IMR-90 (cell line): ENCODE results near the gene C10orf67. TPM values are rescaled to one million over a fixed set of nuclear protein-coding genes. Genes with fewer than 3 reads are reported as not detected.

Experiments used
- ATAC-seq: fragments of 200-7000 bp; cut with Tn5 transposase; 2 replicates; pipeline ENCODE4 v1.9.1; 2020; ENCODE audit warnings: low read depth, mild to moderate bottlenecking, moderate library complexity
- BruUV-seq: library from RNA; stranded (reverse); fragments of 400-500 nt; replicated peaks from 2 replicates; lab custom pipeline; 2021; lab: Mats Ljungman, UMichigan
- CTCF ChIA-PET: fragments of 300-600 bp; formaldehyde crosslinking; extraction: SDS; loops from one replicate; lab custom pipeline; 2021; ENCODE audit warnings: antibody characterized with exemption; lab: Yijun Ruan, JAX
- POLR2A ChIA-PET: fragments of 300-600 bp; sonication (Branson Sonifier 250); formaldehyde crosslinking; loops from one replicate; lab custom pipeline; 2022; ENCODE audit warnings: antibody characterized with exemption; ENCODE audit not compliant: unreplicated experiment; lab: Charles Lee
- DNase-seq: peaks from one replicate; pipeline ENCODE4 v3.0.0; 2013
- H2AFZ ChIP-seq: replicated peaks from 2 replicates; pipeline ENCODE3; 2013; ENCODE audit warnings: low read length, mild to moderate bottlenecking; ENCODE audit not compliant: poor library complexity
- H2AK5ac ChIP-seq: 2 replicates; pipeline ENCODE4 v1.6.1; 2013; ENCODE audit warnings: low read depth, low read length, inconsistent platforms
- H2AK9ac ChIP-seq: replicated peaks from 2 replicates; pipeline ENCODE3; 2013; ENCODE audit warnings: mild to moderate bottlenecking, low read depth, low read length, moderate library complexity; ENCODE audit not compliant: poor library complexity
- H2BK120ac ChIP-seq: 2 replicates; pipeline ENCODE4 v1.6.1; 2013; ENCODE audit warnings: low read depth, low read length, inconsistent platforms
- H2BK15ac ChIP-seq: 3 replicates; pipeline ENCODE4 v1.6.1; 2013; ENCODE audit warnings: low read depth, low read length, inconsistent platforms
- H2BK20ac ChIP-seq: 2 replicates; pipeline ENCODE4 v1.6.1; 2013; ENCODE audit warnings: low read depth, mild to moderate bottlenecking, inconsistent platforms, low read length, moderate library complexity
- H2BK5ac ChIP-seq: 2 replicates; pipeline ENCODE4 v1.6.1; 2013; ENCODE audit warnings: mild to moderate bottlenecking, low read depth, low read length, inconsistent platforms; ENCODE audit not compliant: poor library complexity, severe bottlenecking
- H3K14ac ChIP-seq: replicated peaks from 2 replicates; pipeline ENCODE4 v1.6.1; 2013; ENCODE audit warnings: low read depth, low read length, inconsistent platforms
- H3K18ac ChIP-seq: 2 replicates; pipeline ENCODE4 v1.6.1; 2013; ENCODE audit warnings: low read depth, low read length, control low read depth
- H3K23ac ChIP-seq: 2 replicates; pipeline ENCODE4 v1.6.1; 2013; ENCODE audit warnings: low read depth, low read length, inconsistent platforms
- H3K27ac ChIP-seq: 2 replicates; pipeline ENCODE4 v1.5.1; 2013; ENCODE audit warnings: mild to moderate bottlenecking, control low read depth, low read length; ENCODE audit not compliant: insufficient read depth
- H3K27me3 ChIP-seq: 2 replicates; pipeline ENCODE4 v1.6.1; 2013; ENCODE audit warnings: low read length; ENCODE audit not compliant: control insufficient read depth, insufficient read depth
- H3K36me3 ChIP-seq: 2 replicates; pipeline ENCODE4 v1.6.1; 2013; ENCODE audit warnings: low read length, mixed read lengths; ENCODE audit not compliant: control insufficient read depth, insufficient read depth
- H3K4ac ChIP-seq: 2 replicates; pipeline ENCODE4 v1.6.1; 2013; ENCODE audit warnings: low read depth, low read length, inconsistent platforms
- H3K4me1 ChIP-seq: 2 replicates; pipeline ENCODE4 v1.6.1; 2013; ENCODE audit warnings: low read length, mixed read lengths; ENCODE audit not compliant: control insufficient read depth, insufficient read depth
- H3K4me2 ChIP-seq: 2 replicates; pipeline ENCODE4 v1.6.1; 2013; ENCODE audit warnings: low read depth, mild to moderate bottlenecking, control low read depth, low read length, moderate library complexity
- H3K4me3 ChIP-seq: 2 replicates; pipeline ENCODE4 v1.5.1; 2013; ENCODE audit warnings: low read depth, mild to moderate bottlenecking, control low read depth, low read length, moderate library complexity; ENCODE audit not compliant: insufficient read depth
- H3K56ac ChIP-seq: 2 replicates; pipeline ENCODE4 v1.6.1; 2013; ENCODE audit warnings: low read length, inconsistent platforms; ENCODE audit not compliant: insufficient read depth; ENCODE audit errors: extremely low read depth
- H3K79me1 ChIP-seq, 2 experiments: 2 replicates each; pipeline ENCODE4 v1.6.1; 2013; ENCODE audit warnings: low read length in 2 of 2, inconsistent platforms in 1 of 2, low read depth in 1 of 2
- H3K9ac ChIP-seq: 2 replicates; pipeline ENCODE4 v1.6.1; 2013; ENCODE audit warnings: low read depth, low read length, control low read depth
- H3K9me1 ChIP-seq: 2 replicates; pipeline ENCODE4 v1.6.1; 2013; ENCODE audit warnings: low read length, inconsistent platforms; ENCODE audit not compliant: insufficient read depth
- H3K9me3 ChIP-seq: 2 replicates; pipeline ENCODE4 v1.6.1; 2013; ENCODE audit warnings: low read length; ENCODE audit not compliant: control insufficient read depth, insufficient read depth
- H4K20me1 ChIP-seq: 2 replicates; pipeline ENCODE4 v1.6.1; 2013; ENCODE audit warnings: low read length, inconsistent platforms; ENCODE audit not compliant: insufficient read depth
- H4K5ac ChIP-seq: 2 replicates; pipeline ENCODE4 v1.6.1; 2013; ENCODE audit warnings: mild to moderate bottlenecking, low read depth, low read length, control low read depth
- H4K8ac ChIP-seq, 2 experiments: 2 replicates each; pipeline ENCODE4 v1.6.1; 2013; ENCODE audit warnings: low read depth in 2 of 2, low read length in 2 of 2, control low read depth in 1 of 2, inconsistent platforms in 1 of 2
- H4K91ac ChIP-seq: 2 replicates; pipeline ENCODE4 v1.6.1; 2013; ENCODE audit warnings: low read depth, low read length, inconsistent platforms; ENCODE audit not compliant: insufficient read depth
- BHLHE40 ChIP-seq: fragments of 150-350 bp; IDR thresholded peaks from 2 replicates; pipeline ENCODE4 v1.6.1; 2016; ENCODE audit warnings: mild to moderate bottlenecking, low read depth, low read length
- MAFK ChIP-seq: IDR thresholded peaks from 2 replicates; pipeline ENCODE4 v1.6.1; 2012; ENCODE audit warnings: low read depth, low read length, improper control_type of control experiment
- MAZ ChIP-seq: IDR thresholded peaks from 2 replicates; pipeline ENCODE4 v1.6.1; 2012; ENCODE audit warnings: low read depth, mild to moderate bottlenecking, low read length, improper control_type of control experiment, moderate library complexity, borderline replicate concordance
- NFE2L2 ChIP-seq: fragments of 150-350 bp; IDR thresholded peaks from 2 replicates; pipeline ENCODE4 v1.6.1; 2016; ENCODE audit warnings: low read depth, mild to moderate bottlenecking, low read length
- USF2 ChIP-seq: fragments of 150-350 bp; IDR thresholded peaks from 2 replicates; pipeline ENCODE4 v1.6.1; 2017; ENCODE audit warnings: mild to moderate bottlenecking, antibody characterized with exemption, low read length, low read depth
- WGBS, 2 experiments: methylation state at CpG; one replicate each; pipeline versions ENCODE4 v1.1.5 to v1.1.7; 2013; ENCODE audit warnings: missing lambda C conversion rate in 2 of 2; ENCODE audit not compliant: insufficient read length in 1 of 2; ENCODE audit errors: extremely low coverage in 2 of 2; 5-methylcytosine and 5-hydroxymethylcytosine counted together
- dilution Hi-C: fragments of 300-500 bp; cut with HindIII; formaldehyde crosslinking; loops from one replicate; pipeline ENCODE4 v1.14.3; 2018; ENCODE audit warnings: low sequenced_read_pairs; ENCODE audit not compliant: unreplicated experiment
- in situ Hi-C: fragments of 300-500 bp; cut with MboI; formaldehyde crosslinking; loops from 3 replicates; pipeline ENCODE4 v1.14.3; 2019; ENCODE audit warnings: low sequenced_read_pairs, inconsistent platforms, mixed read lengths
- intact Hi-C: fragments of 100-400 bp; cut with micrococcal nuclease; formaldehyde crosslinking; loops from 2 replicates; pipeline ENCODE4 v1.10.0; 2022
- polyA plus RNA-seq, 3 experiments: library from polyadenylated mRNA; depleted of rRNA; stranded (reverse); fragments of >200 nt; gene quantifications; 2 replicates each; pipeline ENCODE4 v1.2.3, GENCODE V29; 2012; ENCODE audit warnings: low replicate concordance in 1 of 3
- total RNA-seq: library from RNA; depleted of rRNA; stranded (reverse); fragments of >200 nt; gene quantifications from 2 replicates; pipeline ENCODE4 v1.2.3, GENCODE V29; 2012

The C10orf67 gene
- total and polyA plus RNA-seq, 2 of the 4 experiments (the other 2 are of a cell fraction) = 0.15 to 0.18 TPM

- ChIA-PET POLR2A (no interaction called here), CTCF (no interaction called here)
- Histone ChIP-seq H3K27me3 (peaks cover 70% of the 10 kb centered on the region), H3K4me1 (no peaks in the 10 kb centered on the region), H3K4ac (no peak overlapping the region), H3K4me3 (no peak overlapping the region), H3K36me3 (no peaks in the 10 kb centered on the region), H2BK15ac (no peak overlapping the region), H2BK5ac (no peak overlapping the region), H3K79me1 (no peaks in the 10 kb centered on the region), H2BK20ac (no peak overlapping the region), H4K8ac (no peak overlapping the region), H3K14ac (no peak overlapping the region), H3K9me3 (peaks cover 4% of the 10 kb centered on the region; the same call in 1 of the 2 replicates), H2AK5ac (no peak overlapping the region), H2BK120ac (no peak overlapping the region), H2AFZ (no peak overlapping the region), H4K5ac (no peak overlapping the region), H3K27ac (no peak overlapping the region), H4K20me1 (no peaks in the 10 kb centered on the region), H3K4me2 (no peak overlapping the region), H2AK9ac (no peak overlapping the region), H4K91ac (no peak overlapping the region), H3K9me1 (no peaks in the 10 kb centered on the region), H3K18ac (no peak overlapping the region), H3K9ac (no peak overlapping the region), H3K56ac (no peak overlapping the region), H3K23ac (no peak overlapping the region)
- no peak for DNase-seq
- TF ChIP-seq MAZ (no peak), BHLHE40 (no peak), NFE2L2 (no peak), USF2 (no peak), MAFK (no peak)
- intact Hi-C loops = no loop called here
- in situ Hi-C loops = no loop called here
- no CpG with 5 or more reads among the region's 12 CpGs for WGBS, 2 experiments
- dilution Hi-C loops = no loop called here
- no TSS peak for BruUV-seq
- ATAC-seq = no peak
Measured at GRCh38 chr10:23197416-23197861, 147.2 kb downstream of the C10orf67 start.
